WTC11 (cell line): Measurements from ENCODE around the gene GAK. TPM values are rescaled to one million over a fixed set of nuclear protein-coding genes. Genes with fewer than 3 reads are reported as not detected.

Experiments
- ATAC-seq: fragments of 200-7000 bp; cut with Tn5 transposase; 2 replicates; pipeline ENCODE4 v1.10.0; 2021; ENCODE audit warnings: mild to moderate bottlenecking, moderate library complexity
- CTCF ChIA-PET: fragments of 300-600 bp; sonication (Branson Sonifier 250); formaldehyde crosslinking; loops from one replicate; lab custom pipeline; 2021; ENCODE audit warnings: antibody characterized with exemption; lab: Charles Lee
- POLR2A ChIA-PET: fragments of 350-600 bp; sonication (Branson Sonifier 250); formaldehyde crosslinking; loops from one replicate; lab custom pipeline; 2021; ENCODE audit warnings: antibody characterized with exemption; lab: Charles Lee
- DNase-seq: peaks from one replicate; pipeline ENCODE4 v3.0.0; 2021; ENCODE audit warnings: low spot score
- H3K27ac Mint-ChIP-seq: 2 replicates; pipeline ENCODE4 v1.8.0; 2021; ENCODE audit warnings: mixed read lengths
- H3K27me3 Mint-ChIP-seq: 2 replicates; pipeline ENCODE4 v1.8.0; 2021; ENCODE audit warnings: low read depth, mild to moderate bottlenecking, moderate library complexity, mixed read lengths
- H3K36me3 Mint-ChIP-seq: 2 replicates; pipeline ENCODE4 v1.8.0; 2021; ENCODE audit warnings: mixed read lengths
- H3K4me1 Mint-ChIP-seq: 2 replicates; pipeline ENCODE4 v1.8.0; 2022; ENCODE audit warnings: mixed read lengths
- H3K4me3 Mint-ChIP-seq: 2 replicates; pipeline ENCODE4 v1.8.0; 2021; ENCODE audit warnings: mild to moderate bottlenecking, moderate library complexity, mixed read lengths
- H3K9me3 Mint-ChIP-seq: 2 replicates; pipeline ENCODE4 v1.8.0; 2021; ENCODE audit warnings: mixed read lengths
- CREB1 ChIP-seq: sonication (generic); formaldehyde crosslinking; IDR thresholded peaks from 2 replicates; pipeline ENCODE4 v1.8.0; 2023; ENCODE audit warnings: mild to moderate bottlenecking, missing genetic modification reagents
- ERG ChIP-seq: fragments of 250-450 bp; sonication (Bioruptor Pico); IDR thresholded peaks from 2 replicates; pipeline ENCODE4 v1.8.0; 2021; ENCODE audit warnings: mild to moderate bottlenecking
- FOXK1 ChIP-seq: sonication (generic); formaldehyde crosslinking; IDR thresholded peaks from 2 replicates; pipeline ENCODE4 v1.8.0; 2022; ENCODE audit warnings: mild to moderate bottlenecking, moderate library complexity, missing genetic modification reagents
- GRHL2 ChIP-seq: fragments of 250-450 bp; sonication (Bioruptor Pico); IDR thresholded peaks from 2 replicates; pipeline ENCODE4 v1.8.0; 2022; ENCODE audit warnings: mild to moderate bottlenecking, moderate library complexity; ENCODE audit not compliant: insufficient replicate concordance, severe bottlenecking
- HMGXB4 ChIP-seq: sonication (generic); formaldehyde crosslinking; IDR thresholded peaks from 2 replicates; pipeline ENCODE4 v1.8.1; 2023; ENCODE audit warnings: mild to moderate bottlenecking, moderate library complexity, missing genetic modification reagents
- IRF1 ChIP-seq: sonication (generic); formaldehyde crosslinking; IDR thresholded peaks from 2 replicates; pipeline ENCODE4 v1.8.0; 2023; ENCODE audit warnings: missing genetic modification reagents
- IRF2 ChIP-seq: sonication (generic); formaldehyde crosslinking; IDR thresholded peaks from 2 replicates; pipeline ENCODE4 v1.8.0; 2022; ENCODE audit warnings: low read depth, missing genetic modification reagents, borderline replicate concordance
- KAT7 ChIP-seq: sonication (generic); formaldehyde crosslinking; IDR thresholded peaks from 2 replicates; pipeline ENCODE4 v1.8.1; 2023; ENCODE audit warnings: missing genetic modification reagents, mild to moderate bottlenecking, borderline replicate concordance
- MXD4 ChIP-seq: fragments of 250-450 bp; sonication (Bioruptor Pico); IDR thresholded peaks from 2 replicates; pipeline ENCODE4 v1.8.0; 2021; ENCODE audit warnings: mild to moderate bottlenecking, moderate library complexity, borderline replicate concordance
- PRDM15 ChIP-seq: sonication (generic); formaldehyde crosslinking; IDR thresholded peaks from 2 replicates; pipeline ENCODE4 v1.8.0; 2022; ENCODE audit warnings: missing genetic modification reagents
- PRRX2 ChIP-seq: fragments of 250-450 bp; sonication (Bioruptor Pico); IDR thresholded peaks from 2 replicates; pipeline ENCODE4 v1.8.0; 2021; ENCODE audit warnings: mild to moderate bottlenecking
- SOX15 ChIP-seq: fragments of 250-450 bp; sonication (Bioruptor Pico); IDR thresholded peaks from 2 replicates; pipeline ENCODE4 v1.9.0; 2021; ENCODE audit warnings: mild to moderate bottlenecking
- TCF7 ChIP-seq: sonication (generic); formaldehyde crosslinking; IDR thresholded peaks from 2 replicates; pipeline ENCODE4 v1.8.0; 2022; ENCODE audit warnings: mild to moderate bottlenecking, low read depth, missing genetic modification reagents, moderate library complexity
- ZNF121 ChIP-seq: sonication (generic); formaldehyde crosslinking; IDR thresholded peaks from 2 replicates; pipeline ENCODE4 v1.8.0; 2023; ENCODE audit warnings: missing genetic modification reagents
- ZNF317 ChIP-seq: sonication (generic); formaldehyde crosslinking; IDR thresholded peaks from 2 replicates; pipeline ENCODE4 v1.8.1; 2023; ENCODE audit warnings: low read depth, mild to moderate bottlenecking, moderate library complexity, missing genetic modification reagents, borderline replicate concordance
- ZNF512 ChIP-seq: sonication (generic); formaldehyde crosslinking; IDR thresholded peaks from 2 replicates; pipeline ENCODE4 v1.8.1; 2022; ENCODE audit warnings: missing genetic modification reagents, borderline replicate concordance
- total RNA-seq: library from RNA; stranded (reverse); gene quantifications from 3 replicates; pipeline ENCODE4 v1.2.3, GENCODE V29; 2021
- TF ChIP-seq, protein P1 (sequence below): sonication (generic); formaldehyde crosslinking; conservative IDR thresholded peaks from 2 replicates; pipeline ENCODE4 v1.8.1; 2023; ENCODE audit warnings: mild to moderate bottlenecking, low read depth, missing genetic modification reagents, moderate library complexity
- TF ChIP-seq, protein P2 (sequence below): sonication (generic); formaldehyde crosslinking; IDR thresholded peaks from 2 replicates; pipeline ENCODE4 v1.8.1; 2022; ENCODE audit warnings: low read depth, missing genetic modification reagents, borderline replicate concordance

GAK gene
- total RNA-seq, 1 experiment from 2014 or later = 121 TPM

DNA sequence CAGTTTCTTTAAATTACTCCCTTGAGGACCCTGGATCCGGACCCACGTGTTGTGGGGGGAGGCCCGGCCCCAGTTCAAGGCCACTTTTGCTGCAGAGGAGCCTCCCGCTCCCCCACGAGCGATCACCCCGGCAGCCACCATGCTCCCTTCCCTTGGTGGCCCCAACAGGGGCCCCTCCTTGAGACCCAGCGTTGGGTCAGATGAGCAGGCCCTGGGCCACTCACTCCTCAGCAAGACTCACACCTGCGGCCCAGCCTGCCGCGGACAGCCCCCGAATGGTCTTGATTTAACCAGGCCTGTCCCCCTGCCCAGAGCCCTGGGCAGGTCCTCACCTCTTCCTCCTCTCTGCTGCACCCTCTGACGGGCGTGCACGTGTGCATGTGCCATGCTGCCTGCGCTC, 110.5 kb downstream of the GAK start:
- no peak for ATAC-seq
- Mint-ChIP-seq H3K36me3 (no peaks in the 10 kb centered on the region), H3K9me3 (no peaks in the 10 kb centered on the region), H3K27ac (no peak overlapping the region), H3K4me3 (no peak overlapping the region), H3K27me3 (peaks cover 84% of the 10 kb centered on the region), H3K4me1 (no peaks in the 10 kb centered on the region)
- CTCF ChIA-PET = no interaction called here
- DNase-seq = no peak
- POLR2A ChIA-PET = no interaction called here
- TF ChIP-seq HMGXB4 = no peak
- no peak for TF ChIP-seq ERG (CRISPR knock-in tag)
- TF ChIP-seq, protein P1, sequence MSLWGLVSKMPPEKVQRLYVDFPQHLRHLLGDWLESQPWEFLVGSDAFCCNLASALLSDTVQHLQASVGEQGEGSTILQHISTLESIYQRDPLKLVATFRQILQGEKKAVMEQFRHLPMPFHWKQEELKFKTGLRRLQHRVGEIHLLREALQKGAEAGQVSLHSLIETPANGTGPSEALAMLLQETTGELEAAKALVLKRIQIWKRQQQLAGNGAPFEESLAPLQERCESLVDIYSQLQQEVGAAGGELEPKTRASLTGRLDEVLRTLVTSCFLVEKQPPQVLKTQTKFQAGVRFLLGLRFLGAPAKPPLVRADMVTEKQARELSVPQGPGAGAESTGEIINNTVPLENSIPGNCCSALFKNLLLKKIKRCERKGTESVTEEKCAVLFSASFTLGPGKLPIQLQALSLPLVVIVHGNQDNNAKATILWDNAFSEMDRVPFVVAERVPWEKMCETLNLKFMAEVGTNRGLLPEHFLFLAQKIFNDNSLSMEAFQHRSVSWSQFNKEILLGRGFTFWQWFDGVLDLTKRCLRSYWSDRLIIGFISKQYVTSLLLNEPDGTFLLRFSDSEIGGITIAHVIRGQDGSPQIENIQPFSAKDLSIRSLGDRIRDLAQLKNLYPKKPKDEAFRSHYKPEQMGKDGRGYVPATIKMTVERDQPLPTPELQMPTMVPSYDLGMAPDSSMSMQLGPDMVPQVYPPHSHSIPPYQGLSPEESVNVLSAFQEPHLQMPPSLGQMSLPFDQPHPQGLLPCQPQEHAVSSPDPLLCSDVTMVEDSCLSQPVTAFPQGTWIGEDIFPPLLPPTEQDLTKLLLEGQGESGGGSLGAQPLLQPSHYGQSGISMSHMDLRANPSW (CRISPR knock-in tag) = no peak

GRCh38 chr4:821181-821591, 110.9 kb downstream of the GAK start:
- no peak overlapping the region for H3K4me3 Mint-ChIP-seq
- no peak for DNase-seq
- POLR2A ChIA-PET = no interaction called here
- H3K27ac Mint-ChIP-seq = no peak overlapping the region
- TF ChIP-seq SOX15 (no peak), ZNF121 (no peak), MXD4 (CRISPR knock-in tag) (no peak), IRF2 (CRISPR knock-in tag) (no peak), PRRX2 (no peak), IRF1 (CRISPR knock-in tag) (no peak), KAT7 (no peak), TCF7 (no peak), ERG (CRISPR knock-in tag) (no peak), PRDM15 (CRISPR knock-in tag) (no peak), FOXK1 (CRISPR knock-in tag) (no peak), ZNF317 (CRISPR knock-in tag) (no peak), CREB1 (CRISPR knock-in tag) (no peak), ZNF512 (no peak), GRHL2 (no peak)
- TF ChIP-seq, protein P2, sequence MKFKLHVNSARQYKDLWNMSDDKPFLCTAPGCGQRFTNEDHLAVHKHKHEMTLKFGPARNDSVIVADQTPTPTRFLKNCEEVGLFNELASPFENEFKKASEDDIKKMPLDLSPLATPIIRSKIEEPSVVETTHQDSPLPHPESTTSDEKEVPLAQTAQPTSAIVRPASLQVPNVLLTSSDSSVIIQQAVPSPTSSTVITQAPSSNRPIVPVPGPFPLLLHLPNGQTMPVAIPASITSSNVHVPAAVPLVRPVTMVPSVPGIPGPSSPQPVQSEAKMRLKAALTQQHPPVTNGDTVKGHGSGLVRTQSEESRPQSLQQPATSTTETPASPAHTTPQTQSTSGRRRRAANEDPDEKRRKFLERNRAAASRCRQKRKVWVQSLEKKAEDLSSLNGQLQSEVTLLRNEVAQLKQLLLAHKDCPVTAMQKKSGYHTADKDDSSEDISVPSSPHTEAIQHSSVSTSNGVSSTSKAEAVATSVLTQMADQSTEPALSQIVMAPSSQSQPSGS (CRISPR knock-in tag) = no peak
- no peaks in the 10 kb centered on the region for H3K4me1 Mint-ChIP-seq
- H3K9me3 Mint-ChIP-seq = no peaks in the 10 kb centered on the region
- H3K36me3 Mint-ChIP-seq = no peaks in the 10 kb centered on the region
- H3K27me3 Mint-ChIP-seq = peaks cover 88% of the 10 kb centered on the region
- ATAC-seq = no peak
- CTCF ChIA-PET = no interaction called here
